ENCODE measurements around the gene ASB16. TPM values are rescaled to one million over a fixed set of nuclear protein-coding genes. Genes with fewer than 3 reads are reported as not detected.
A peak's percentile ranks its signal among the peaks of the same experiment; 100 is the strongest.

ASB16 gene
- total RNA-seq, 1 donor from 2014 or later = not detected

- Histone ChIP-seq H3K36me3 (peaks cover 27 to 34% of the 10 kb centered on the region in 2 donors), H3K27ac (peak overlapping the region; percentile 91 to 99), H3K4me3 (peak overlapping the region; percentile 88 to 95), H3K4me1 (peaks cover 17 to 18% of the 10 kb centered on the region in 2 donors), H3K9me3 (no peaks in the 10 kb centered on the region), H3K27me3 (no peaks in the 10 kb centered on the region)
- peak; percentile 45 to 92 for DNase-seq (ENCODE audit: low spot score in 2 of 2)
- intact Hi-C loops (cut with DNase I) = loop anchor here (1.0 to 10.0 kb wide), 4 partner anchors 18 to 286 kb away; partner anchors contain the start of genes GPATCH8 and TMUB2
- TF ChIP-seq CTCF (IDR thresholded peaks at IDR 0.05) = peak in 2 of 3 experiments; percentile 79 to 82
Observed at GRCh38 chr17:44218344-44219107, 48.0 kb downstream of the ASB16 start.

- Histone ChIP-seq H3K9me3 (no peaks in the 10 kb centered on the region), H3K36me3 (peaks cover 23 to 31% of the 10 kb centered on the region in 2 donors), H3K27me3 (no peaks in the 10 kb centered on the region), H3K4me1 (peaks cover 18 to 23% of the 10 kb centered on the region in 2 donors), H3K4me3 (peak overlapping the region; percentile 88 to 95), H3K27ac (peak overlapping the region; percentile 91 to 99)
- TF ChIP-seq CTCF (IDR thresholded peaks at IDR 0.05) = peak; percentile 19 to 81 (median 36)
- DNase-seq (ENCODE audit: low spot score in 2 of 2) = peak in 1 of 2 donors; percentile 76
- intact Hi-C loops (cut with DNase I) = loop anchor here (10.0 kb wide), 1 partner anchor 286 kb away; the partner anchor contains the start of gene GPATCH8
Observed at GRCh38 chr17:44219108-44219615, 48.7 kb downstream of the ASB16 start.

- peak in 1 of 2 donors; percentile 76 for DNase-seq (ENCODE audit: low spot score in 2 of 2)
- peak within 1 kb of the TSS; percentile 91 to 99 for H3K27ac ChIP-seq
- no peaks in the 10 kb centered on the region for H3K9me3 ChIP-seq
- no peak for TF ChIP-seq CTCF (IDR thresholded peaks at IDR 0.05)
- intact Hi-C loops (cut with DNase I) = loop anchor here (10.0 kb wide), 1 partner anchor 285 kb away; the partner anchor contains the start of gene GPATCH8
- H3K4me1 ChIP-seq = peaks cover 18 to 25% of the 10 kb centered on the region in 2 donors
- peak within 1 kb of the TSS; percentile 88 to 95 for H3K4me3 ChIP-seq
- H3K36me3 ChIP-seq = peaks cover 18 to 25% of the 10 kb centered on the region in 2 donors
- no peaks in the 10 kb centered on the region for H3K27me3 ChIP-seq
Observed at GRCh38 chr17:44219616-44220212, 49.2 kb downstream of the ASB16 start, which contains the start of gene UBTF. Gene UBTF, minus strand, starts transcription at chr17:44219675. Its CDS starts 1,446 bp downstream, at chr17:44218229.

GRCh38 chr17:44220213-44221083 lies 49.9 kb downstream of the ASB16 start:
- Histone ChIP-seq H3K27me3 (no peaks in the 10 kb centered on the region), H3K4me1 (peaks cover 18 to 25% of the 10 kb centered on the region in 2 donors), H3K4me3 (peak overlapping the region; percentile 88 to 95), H3K36me3 (peaks cover 11 to 18% of the 10 kb centered on the region in 2 donors), H3K27ac (peak overlapping the region; percentile 91 to 99), H3K9me3 (no peaks in the 10 kb centered on the region)
- TF ChIP-seq CTCF (IDR thresholded peaks at IDR 0.05) = no peak
- intact Hi-C loops (cut with DNase I) = no loop called here
- no peak for DNase-seq (ENCODE audit: low spot score in 2 of 2)

All from ascending aorta (tissue), 2 donors.